Measurements from ENCODE around the gene LCE5A.

- TF ChIP-seq CTCF (IDR thresholded peaks at IDR 0.05 in 2 of 3, conservative IDR thresholded peaks at IDR 0.05 in 1 of 3; ENCODE audit: insufficient read depth in 2 of 3, low read depth in 1 of 3, low read length in 3 of 3) (no peak), ZNF512 (tag; IDR thresholded peaks at IDR 0.05) (no peak), FOXP1 (CRISPR knock-in tag; IDR thresholded peaks at IDR 0.05) (no peak), ZHX1 (conservative IDR thresholded peaks at IDR 0.05; ENCODE audit: low read length) (no peak), RCOR1 (IDR thresholded peaks at IDR 0.05; ENCODE audit: borderline replicate concordance in 1 of 2, low read depth in 2 of 2, low read length in 2 of 2) (no peak), ZNF184 (CRISPR knock-in tag; IDR thresholded peaks at IDR 0.05) (no peak), NCOR1 (IDR thresholded peaks at IDR 0.05) (no peak), RAD21 (CRISPR knock-in tag; conservative IDR thresholded peaks at IDR 0.05 in 1 of 2, IDR thresholded peaks at IDR 0.05 in 1 of 2) (no peak), ZBTB1 (CRISPR knock-in tag; IDR thresholded peaks at IDR 0.05; ENCODE audit: borderline replicate concordance, low read depth) (no peak)
These were observed 993 bp downstream of the LCE5A start for GRCh38 chr1:152511596-152511995.
